Esophagus muscularis mucosa (tissue), 4 donors: ENCODE measurements around the gene PLAAT4.

ENCODE experiments used
- CTCF ChIP-seq, 3 experiments: fragments of 200-600 bp in 2 of 3; fragments of 450-650 bp in 1 of 3; sonication (generic) in 2 of 3; IDR thresholded peaks; one replicate each; pipeline ENCODE4 v1.5.1; 2017 to 2019; ENCODE audit warnings: antibody characterized with exemption in 3 of 3, mild to moderate bottlenecking in 2 of 3, moderate library complexity in 1 of 3
- EP300 ChIP-seq: sonication (generic); formaldehyde crosslinking; IDR thresholded peaks from one replicate; pipeline ENCODE4 v1.6.1; 2017; ENCODE audit warnings: antibody characterized with exemption
- POLR2A ChIP-seq: fragments of 450-650 bp; IDR thresholded peaks from one replicate; pipeline ENCODE4 v1.6.1; 2017; ENCODE audit warnings: antibody characterized with exemption, moderate library complexity, mild to moderate bottlenecking, low read depth

GRCh38 chr11:63595296-63595695, 58.7 kb downstream of the PLAAT4 start:
- no peak for TF ChIP-seq CTCF (IDR thresholded peaks at IDR 0.05)
- TF ChIP-seq POLR2A, result no peak
- TF ChIP-seq EP300, result no peak
